NCI-H2196 (cell line): ENCODE measurements around the gene USP17L30.
"Not testable (repeated sequence)": the region's sequence is repeated elsewhere in the genome, so short reads cannot be mapped to it uniquely, and the experiment has no call there.

Experiments used
- DNase-seq: peaks from one replicate; lab custom pipeline; 2025; ENCODE audit not compliant: unreplicated experiment; lab: John Stamatoyannopoulos, UW

USP17L30 gene, protein sequence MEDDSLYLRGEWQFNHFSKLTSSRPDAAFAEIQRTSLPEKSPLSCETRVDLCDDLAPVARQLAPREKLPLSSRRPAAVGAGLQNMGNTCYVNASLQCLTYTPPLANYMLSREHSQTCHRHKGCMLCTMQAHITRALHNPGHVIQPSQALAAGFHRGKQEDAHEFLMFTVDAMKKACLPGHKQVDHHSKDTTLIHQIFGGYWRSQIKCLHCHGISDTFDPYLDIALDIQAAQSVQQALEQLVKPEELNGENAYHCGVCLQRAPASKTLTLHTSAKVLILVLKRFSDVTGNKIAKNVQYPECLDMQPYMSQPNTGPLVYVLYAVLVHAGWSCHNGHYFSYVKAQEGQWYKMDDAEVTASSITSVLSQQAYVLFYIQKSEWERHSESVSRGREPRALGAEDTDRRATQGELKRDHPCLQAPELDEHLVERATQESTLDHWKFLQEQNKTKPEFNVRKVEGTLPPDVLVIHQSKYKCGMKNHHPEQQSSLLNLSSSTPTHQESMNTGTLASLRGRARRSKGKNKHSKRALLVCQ

DNA sequence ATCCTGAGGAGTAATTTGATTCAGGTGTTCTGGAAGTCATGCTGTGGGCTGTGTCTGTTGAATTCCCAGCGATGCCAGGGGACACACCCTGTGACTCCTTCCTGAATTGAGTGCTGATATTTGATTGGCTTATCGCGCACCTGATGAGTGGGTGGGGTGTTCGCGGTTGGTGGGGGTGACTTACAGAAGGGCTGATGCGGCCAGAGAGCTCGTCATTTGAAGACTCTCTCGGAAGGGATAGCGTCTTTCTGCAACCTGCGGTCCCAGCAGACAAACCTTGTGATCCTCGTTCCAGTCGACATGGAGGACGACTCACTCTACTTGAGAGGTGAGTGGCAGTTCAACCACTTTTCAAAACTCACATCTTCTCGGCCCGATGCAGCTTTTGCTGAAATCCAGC, at the start of gene USP17L30:
USP17L30 (plus strand) TSS at position 301 of the 400 bp plus-strand sequence; CDS start at position 301, 0 bp downstream.
- DNase-seq: not testable (repeated sequence)

DNA sequence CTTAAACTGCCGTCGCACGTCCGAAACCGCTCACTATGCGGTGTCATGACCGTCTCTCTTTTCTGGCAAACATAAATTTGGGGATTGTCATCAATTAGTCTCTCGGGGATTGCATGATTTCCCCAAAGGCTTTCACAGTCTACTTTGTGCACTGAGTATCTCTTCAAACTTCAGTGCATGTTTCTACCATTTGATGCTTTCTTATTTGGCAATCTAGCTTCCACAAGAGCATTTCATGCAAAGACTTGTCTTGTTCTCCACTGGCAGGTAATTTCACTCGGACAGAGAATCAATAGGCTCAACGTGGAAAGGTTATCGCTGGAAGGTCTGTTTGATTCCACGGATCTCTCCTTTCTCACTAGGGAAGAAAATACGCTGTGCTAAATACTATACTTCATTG, 38.7 kb upstream of the USP17L30 start:
- DNase-seq: not testable (repeated sequence)

DNA sequence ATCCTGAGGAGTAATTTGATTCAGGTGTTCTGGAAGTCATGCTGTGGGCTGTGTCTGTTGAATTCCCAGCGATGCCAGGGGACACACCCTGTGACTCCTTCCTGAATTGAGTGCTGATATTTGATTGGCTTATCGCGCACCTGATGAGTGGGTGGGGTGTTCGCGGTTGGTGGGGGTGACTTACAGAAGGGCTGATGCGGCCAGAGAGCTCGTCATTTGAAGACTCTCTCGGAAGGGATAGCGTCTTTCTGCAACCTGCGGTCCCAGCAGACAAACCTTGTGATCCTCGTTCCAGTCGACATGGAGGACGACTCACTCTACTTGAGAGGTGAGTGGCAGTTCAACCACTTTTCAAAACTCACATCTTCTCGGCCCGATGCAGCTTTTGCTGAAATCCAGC, 38.1 kb upstream of the USP17L30 start, which contains the start of gene USP17L24:
USP17L24 (plus strand) TSS at position 301 of the 400 bp plus-strand sequence; CDS start at position 301, 0 bp downstream.
- not testable (repeated sequence) for DNase-seq

DNA sequence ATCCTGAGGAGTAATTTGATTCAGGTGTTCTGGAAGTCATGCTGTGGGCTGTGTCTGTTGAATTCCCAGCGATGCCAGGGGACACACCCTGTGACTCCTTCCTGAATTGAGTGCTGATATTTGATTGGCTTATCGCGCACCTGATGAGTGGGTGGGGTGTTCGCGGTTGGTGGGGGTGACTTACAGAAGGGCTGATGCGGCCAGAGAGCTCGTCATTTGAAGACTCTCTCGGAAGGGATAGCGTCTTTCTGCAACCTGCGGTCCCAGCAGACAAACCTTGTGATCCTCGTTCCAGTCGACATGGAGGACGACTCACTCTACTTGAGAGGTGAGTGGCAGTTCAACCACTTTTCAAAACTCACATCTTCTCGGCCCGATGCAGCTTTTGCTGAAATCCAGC, 33.3 kb upstream of the USP17L30 start, which contains the start of gene USP17L25:
USP17L25 (plus strand) TSS at position 301 of the 400 bp plus-strand sequence; CDS start at position 301, 0 bp downstream.
- not testable (repeated sequence) for DNase-seq

DNA sequence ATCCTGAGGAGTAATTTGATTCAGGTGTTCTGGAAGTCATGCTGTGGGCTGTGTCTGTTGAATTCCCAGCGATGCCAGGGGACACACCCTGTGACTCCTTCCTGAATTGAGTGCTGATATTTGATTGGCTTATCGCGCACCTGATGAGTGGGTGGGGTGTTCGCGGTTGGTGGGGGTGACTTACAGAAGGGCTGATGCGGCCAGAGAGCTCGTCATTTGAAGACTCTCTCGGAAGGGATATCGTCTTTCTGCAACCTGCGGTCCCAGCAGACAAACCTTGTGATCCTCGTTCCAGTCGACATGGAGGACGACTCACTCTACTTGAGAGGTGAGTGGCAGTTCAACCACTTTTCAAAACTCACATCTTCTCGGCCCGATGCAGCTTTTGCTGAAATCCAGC, 28.6 kb upstream of the USP17L30 start, which contains the start of gene USP17L26:
USP17L26 (plus strand) TSS at position 301 of the 400 bp plus-strand sequence; CDS start at position 301, 0 bp downstream.
- not testable (repeated sequence) for DNase-seq

DNA sequence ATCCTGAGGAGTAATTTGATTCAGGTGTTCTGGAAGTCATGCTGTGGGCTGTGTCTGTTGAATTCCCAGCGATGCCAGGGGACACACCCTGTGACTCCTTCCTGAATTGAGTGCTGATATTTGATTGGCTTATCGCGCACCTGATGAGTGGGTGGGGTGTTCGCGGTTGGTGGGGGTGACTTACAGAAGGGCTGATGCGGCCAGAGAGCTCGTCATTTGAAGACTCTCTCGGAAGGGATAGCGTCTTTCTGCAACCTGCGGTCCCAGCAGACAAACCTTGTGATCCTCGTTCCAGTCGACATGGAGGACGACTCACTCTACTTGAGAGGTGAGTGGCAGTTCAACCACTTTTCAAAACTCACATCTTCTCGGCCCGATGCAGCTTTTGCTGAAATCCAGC, 23.8 kb upstream of the USP17L30 start, which contains the start of gene USP17L5:
USP17L5 (plus strand) TSS at position 301 of the 400 bp plus-strand sequence; CDS start at position 301, 0 bp downstream.
- not testable (repeated sequence) for DNase-seq

DNA sequence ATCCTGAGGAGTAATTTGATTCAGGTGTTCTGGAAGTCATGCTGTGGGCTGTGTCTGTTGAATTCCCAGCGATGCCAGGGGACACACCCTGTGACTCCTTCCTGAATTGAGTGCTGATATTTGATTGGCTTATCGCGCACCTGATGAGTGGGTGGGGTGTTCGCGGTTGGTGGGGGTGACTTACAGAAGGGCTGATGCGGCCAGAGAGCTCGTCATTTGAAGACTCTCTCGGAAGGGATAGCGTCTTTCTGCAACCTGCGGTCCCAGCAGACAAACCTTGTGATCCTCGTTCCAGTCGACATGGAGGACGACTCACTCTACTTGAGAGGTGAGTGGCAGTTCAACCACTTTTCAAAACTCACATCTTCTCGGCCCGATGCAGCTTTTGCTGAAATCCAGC, 19.1 kb upstream of the USP17L30 start, which contains the start of gene USP17L27:
USP17L27 (plus strand) TSS at position 301 of the 400 bp plus-strand sequence; CDS start at position 301, 0 bp downstream.
- DNase-seq: not testable (repeated sequence)

DNA sequence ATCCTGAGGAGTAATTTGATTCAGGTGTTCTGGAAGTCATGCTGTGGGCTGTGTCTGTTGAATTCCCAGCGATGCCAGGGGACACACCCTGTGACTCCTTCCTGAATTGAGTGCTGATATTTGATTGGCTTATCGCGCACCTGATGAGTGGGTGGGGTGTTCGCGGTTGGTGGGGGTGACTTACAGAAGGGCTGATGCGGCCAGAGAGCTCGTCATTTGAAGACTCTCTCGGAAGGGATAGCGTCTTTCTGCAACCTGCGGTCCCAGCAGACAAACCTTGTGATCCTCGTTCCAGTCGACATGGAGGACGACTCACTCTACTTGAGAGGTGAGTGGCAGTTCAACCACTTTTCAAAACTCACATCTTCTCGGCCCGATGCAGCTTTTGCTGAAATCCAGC, 14.3 kb upstream of the USP17L30 start, which contains the start of gene USP17L28:
USP17L28 (plus strand) TSS at position 301 of the 400 bp plus-strand sequence; CDS start at position 301, 0 bp downstream.
- not testable (repeated sequence) for DNase-seq

DNA sequence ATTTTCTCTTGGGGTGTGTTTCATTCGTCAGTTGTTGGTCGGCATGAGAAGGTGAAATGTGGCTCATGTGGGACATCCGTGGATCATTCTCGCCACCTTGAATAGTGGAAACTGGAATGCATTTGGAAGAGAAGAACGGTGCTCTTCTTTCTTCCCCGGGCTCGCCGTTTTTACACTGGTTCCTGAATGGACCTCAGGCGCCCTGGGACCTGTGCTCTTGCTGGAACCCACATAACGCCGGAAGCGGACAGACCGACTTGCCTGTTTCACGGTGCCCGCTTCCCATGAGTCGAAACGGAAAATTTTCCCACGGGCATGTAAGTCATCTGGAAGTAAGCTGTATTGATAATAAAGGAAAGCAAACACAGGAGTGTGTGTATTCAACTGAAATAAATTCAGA, 12.1 kb upstream of the USP17L30 start:
- DNase-seq: not testable (repeated sequence)

DNA sequence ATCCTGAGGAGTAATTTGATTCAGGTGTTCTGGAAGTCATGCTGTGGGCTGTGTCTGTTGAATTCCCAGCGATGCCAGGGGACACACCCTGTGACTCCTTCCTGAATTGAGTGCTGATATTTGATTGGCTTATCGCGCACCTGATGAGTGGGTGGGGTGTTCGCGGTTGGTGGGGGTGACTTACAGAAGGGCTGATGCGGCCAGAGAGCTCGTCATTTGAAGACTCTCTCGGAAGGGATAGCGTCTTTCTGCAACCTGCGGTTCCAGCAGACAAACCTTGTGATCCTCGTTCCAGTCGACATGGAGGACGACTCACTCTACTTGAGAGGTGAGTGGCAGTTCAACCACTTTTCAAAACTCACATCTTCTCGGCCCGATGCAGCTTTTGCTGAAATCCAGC, 9.6 kb upstream of the USP17L30 start, which contains the start of gene USP17L29:
USP17L29 (plus strand) TSS at position 301 of the 400 bp plus-strand sequence; CDS start at position 301, 0 bp downstream.
- DNase-seq: not testable (repeated sequence)

DNA sequence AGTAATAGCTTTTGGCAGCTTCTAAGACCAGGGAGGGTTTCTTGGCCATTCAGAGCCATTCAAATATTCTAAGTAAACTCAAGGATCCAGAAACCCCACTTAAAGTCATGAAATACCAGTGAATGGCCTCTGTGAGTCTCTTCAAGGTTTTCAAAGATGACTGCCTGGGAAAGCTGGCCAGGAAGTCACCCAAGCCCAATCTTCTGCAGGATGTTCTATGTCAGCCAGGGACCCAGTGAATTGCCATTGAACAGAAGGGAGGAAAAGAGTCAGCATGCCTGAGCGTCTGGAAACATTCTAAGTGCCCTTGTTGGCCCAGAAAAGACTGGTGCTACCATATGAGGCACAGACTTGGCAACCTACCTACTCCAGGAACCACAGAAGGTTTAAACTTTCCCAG, 17.0 kb downstream of the USP17L30 start:
- not testable (repeated sequence) for DNase-seq

DNA sequence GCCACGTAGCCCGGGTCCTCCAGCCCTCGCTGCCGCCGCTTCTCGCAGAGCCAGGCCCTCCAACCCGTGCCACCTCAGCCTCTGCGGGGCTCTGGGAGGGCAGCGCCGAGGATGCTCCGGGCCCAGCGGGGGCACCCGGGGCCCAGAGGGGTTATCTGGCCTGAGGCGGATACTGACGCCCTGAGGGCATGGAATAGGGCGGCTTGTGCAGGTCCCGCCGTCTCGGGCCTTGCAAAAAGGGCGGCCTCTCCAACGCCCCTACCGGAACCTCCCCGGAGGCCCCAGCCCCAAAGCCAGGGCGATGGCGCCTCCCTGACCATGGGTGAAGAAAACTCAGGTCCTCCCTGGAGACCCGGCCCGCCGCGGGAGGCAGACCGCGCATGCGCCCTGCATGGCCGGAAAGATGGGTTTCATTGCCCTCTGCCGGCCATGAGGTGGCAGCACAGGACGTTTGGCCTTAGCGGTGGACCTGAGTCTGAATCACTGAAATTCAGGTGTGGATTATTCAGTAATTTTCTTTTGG, 18.1 kb downstream of the USP17L30 start:
- not testable (repeated sequence) for DNase-seq

DNA sequence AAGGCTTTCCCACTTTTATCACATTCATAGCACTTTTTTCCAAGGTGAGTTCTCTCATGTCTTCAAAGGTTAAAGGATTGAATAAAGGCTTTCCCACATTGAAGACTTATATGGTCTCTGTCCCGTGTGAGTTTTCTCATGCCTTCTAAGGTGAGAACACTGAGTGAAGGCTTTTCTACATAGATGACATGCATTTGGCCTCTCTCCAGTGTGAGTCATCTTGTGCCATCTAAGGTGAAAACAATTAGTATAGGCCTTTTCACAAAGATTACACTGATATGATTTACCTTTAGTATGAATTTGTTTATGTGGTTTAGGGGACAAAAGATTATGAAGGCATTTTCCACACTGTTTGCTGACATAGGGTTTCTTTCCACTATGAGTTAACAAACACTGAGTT, 21.2 kb downstream of the USP17L30 start:
- DNase-seq: no peak

DNA sequence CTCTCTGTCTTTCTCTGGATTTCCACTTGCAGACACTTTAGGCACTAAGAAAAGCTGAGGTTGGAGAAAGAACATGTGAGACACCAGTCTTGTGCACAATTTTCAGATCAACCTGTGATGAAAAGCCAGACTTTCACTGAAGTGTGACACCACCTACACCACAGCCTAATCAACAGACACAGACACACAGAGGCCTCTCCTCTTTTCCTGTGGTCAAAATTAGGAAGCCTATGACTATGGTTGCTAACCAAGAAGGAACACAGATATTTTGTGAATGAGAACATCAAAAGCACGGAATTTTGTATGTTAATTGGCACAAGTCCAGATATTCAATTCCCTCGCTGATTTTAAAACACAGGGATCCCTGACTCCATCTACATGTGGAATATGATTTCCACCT, 26.1 kb downstream of the USP17L30 start:
- DNase-seq: not testable (repeated sequence)

DNA sequence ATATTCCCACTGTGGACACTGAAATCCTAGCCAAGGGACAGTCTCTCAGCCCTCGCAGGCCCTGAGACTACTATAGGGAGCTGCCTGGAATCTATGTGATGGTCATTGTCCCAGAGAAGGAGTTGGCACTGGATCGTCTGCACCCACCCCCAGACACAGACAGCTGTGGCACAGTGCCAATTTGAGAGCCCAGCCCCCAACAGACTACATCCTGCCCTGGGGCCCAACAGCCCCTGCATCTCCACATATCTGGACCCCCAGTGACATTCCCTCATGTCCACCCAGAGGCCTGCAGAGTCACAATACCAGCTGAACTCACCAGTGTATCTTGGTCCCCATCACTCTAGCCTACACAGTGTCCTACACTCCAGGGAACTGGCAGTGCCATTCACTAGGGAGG, 42.8 kb downstream of the USP17L30 start:
- DNase-seq: not testable (repeated sequence)

DNA sequence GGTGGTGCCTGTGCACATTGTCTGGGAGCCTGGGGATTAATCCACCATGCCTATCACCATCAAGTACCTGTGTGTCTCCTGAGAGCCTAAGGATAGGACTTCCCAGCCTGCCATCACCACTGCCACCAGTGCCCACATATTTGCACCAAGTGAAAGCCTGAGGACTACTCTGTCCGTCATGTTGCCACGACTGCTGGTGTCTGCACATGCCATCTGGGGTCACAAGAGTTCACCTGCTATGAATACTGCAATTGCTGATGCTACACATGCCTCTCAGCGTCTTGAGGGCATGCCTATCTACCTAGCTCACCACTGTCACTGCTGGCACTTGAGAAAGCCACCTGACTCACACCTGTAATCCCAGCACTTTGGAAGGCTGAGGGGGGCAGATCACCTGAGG, 43.6 kb downstream of the USP17L30 start:
- DNase-seq: not testable (repeated sequence)

DNA sequence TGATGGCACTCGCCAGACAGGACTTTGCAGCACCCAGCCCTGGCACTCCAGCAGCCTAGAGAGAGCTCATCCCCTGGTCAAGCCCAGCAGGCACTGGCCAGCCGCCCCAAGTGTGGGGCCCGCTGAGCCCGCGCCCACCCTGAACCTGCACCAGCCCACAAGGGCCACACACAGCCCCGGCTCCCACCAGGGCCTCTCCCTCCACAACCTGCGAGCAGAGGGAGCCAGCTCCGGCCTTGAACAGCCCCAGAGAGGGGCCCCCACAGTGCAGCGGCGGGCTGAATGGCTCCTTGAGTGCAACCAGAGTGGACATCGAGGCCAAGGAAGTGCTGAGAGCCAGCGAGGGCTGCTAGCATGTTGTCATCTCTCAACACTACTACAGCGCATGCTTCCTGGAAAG, 46.9 kb downstream of the USP17L30 start:
- DNase-seq: no peak
